HepG2 (cell line): Measurements from ENCODE around the gene CCNYL1. TPM values are rescaled to one million over a fixed set of nuclear protein-coding genes. Genes with fewer than 3 reads are reported as not detected.

Source experiments
- ATAC-seq: fragments of 200-7000 bp; cut with Tn5 transposase; 3 replicates; pipeline ENCODE4 v1.9.1; 2020; ENCODE audit warnings: mild to moderate bottlenecking, moderate library complexity
- BruUV-seq: library from RNA; stranded (reverse); fragments of 400-500 nt; replicated peaks from 2 replicates; lab custom pipeline; 2021; lab: Mats Ljungman, UMichigan
- CTCF ChIA-PET: fragments of 300-600 bp; formaldehyde crosslinking; extraction: SDS; loops from one replicate; lab custom pipeline; 2021; ENCODE audit warnings: low total read pairs, inconsistent platforms, low intra/inter-chr PET ratio; lab: Yijun Ruan, JAX
- POLR2A ChIA-PET: fragments of 350-600 bp; sonication (Branson Sonifier 250); formaldehyde crosslinking; loops from one replicate; lab custom pipeline; 2020; ENCODE audit warnings: antibody characterized with exemption, inconsistent platforms; lab: Yijun Ruan, JAX
- DNase-seq: peaks from one replicate; pipeline ENCODE4 v3.0.0-alpha.2; 2015; ENCODE audit warnings: low spot score
- FAIRE-seq: peaks from 3 replicates; lab custom pipeline; 2011; peaks lifted over from hg19 to GRCh38; lab: Jason Lieb, UNC
- H2AFZ ChIP-seq: one replicate; pipeline ENCODE4 v1.6.1; 2011; ENCODE audit warnings: low read length, inconsistent platforms
- H3K27ac ChIP-seq: fragments of 300-600 bp; 3 replicates; pipeline ENCODE4 v1.8.0; 2011; ENCODE audit warnings: mixed run types, mild to moderate bottlenecking, mixed read lengths, low read length, inconsistent platforms; ENCODE audit not compliant: insufficient read depth; ENCODE audit errors: extremely low read length
- H3K27me3 ChIP-seq, 2 experiments: fragments of 200-600 bp in 1 of 2; 2 replicates in 1 of 2; 3 replicates in 1 of 2; pipeline versions ENCODE4 v1.6.0 to v1.8.0; 2011; ENCODE audit warnings: low read length in 2 of 2, mild to moderate bottlenecking in 2 of 2, moderate library complexity in 2 of 2, inconsistent platforms in 1 of 2; ENCODE audit not compliant: insufficient read depth in 2 of 2, control insufficient read depth in 1 of 2
- H3K36me3 ChIP-seq, 2 experiments: fragments of 200-600 bp in 1 of 2; replicated peaks in 1 of 2; 2 replicates in 1 of 2; 3 replicates in 1 of 2; pipeline versions ENCODE4 v1.5.1 to v1.8.0; 2011; ENCODE audit warnings: low read length in 2 of 2, inconsistent platforms in 1 of 2; ENCODE audit not compliant: insufficient read depth in 2 of 2, control insufficient read depth in 1 of 2
- H3K4me1 ChIP-seq: 2 replicates; pipeline ENCODE4 v1.5.1; 2012; ENCODE audit warnings: low read length, inconsistent platforms; ENCODE audit not compliant: insufficient read depth
- H3K4me2 ChIP-seq: 2 replicates; pipeline ENCODE4 v1.6.0; 2011; ENCODE audit warnings: low read depth, low read length, inconsistent platforms
- H3K4me3 ChIP-seq, 3 experiments: fragments of 200-600 bp in 1 of 3; sonication (generic), shearing (Covaris generic) in 1 of 3; replicated peaks in 1 of 3; 2 replicates each; pipeline ENCODE4 v1.5.1; 2011 to 2016; ENCODE audit warnings: low read length in 3 of 3, inconsistent platforms in 2 of 3, low read depth in 2 of 3, mild to moderate bottlenecking in 2 of 3, control low read depth in 1 of 3, mixed read lengths in 1 of 3; ENCODE audit not compliant: insufficient read depth in 1 of 3
- H3K79me2 ChIP-seq: one replicate; pipeline ENCODE4 v1.6.1; 2011; ENCODE audit warnings: low read length, inconsistent platforms; ENCODE audit not compliant: insufficient read depth
- H3K9ac ChIP-seq: 2 replicates; pipeline ENCODE4 v1.6.0; 2011; ENCODE audit warnings: mild to moderate bottlenecking, low read depth, low read length, inconsistent platforms; ENCODE audit not compliant: insufficient read depth
- H3K9me3 ChIP-seq: 2 replicates; pipeline ENCODE4 v1.5.1; 2012; ENCODE audit warnings: mild to moderate bottlenecking, low read length
- H4K20me1 ChIP-seq: 2 replicates; pipeline ENCODE4 v1.6.0; 2011; ENCODE audit warnings: inconsistent platforms, mild to moderate bottlenecking, low read length, moderate library complexity; ENCODE audit not compliant: insufficient read depth
- ADNP ChIP-seq: sonication (generic); formaldehyde crosslinking; IDR thresholded peaks from 2 replicates; pipeline ENCODE4 v1.4.0; 2020; ENCODE audit warnings: missing genetic modification reagents
- GATAD2A ChIP-seq: IDR thresholded peaks from 2 replicates; pipeline ENCODE4 v1.6.1; 2016
- NCOA1 ChIP-seq: sonication (generic); formaldehyde crosslinking; IDR thresholded peaks from 2 replicates; pipeline ENCODE4 v1.9.0; 2021; ENCODE audit warnings: missing genetic modification reagents
- RBAK ChIP-seq: sonication (generic); formaldehyde crosslinking; IDR thresholded peaks from 2 replicates; pipeline ENCODE4 v1.5.1; 2020; ENCODE audit warnings: mild to moderate bottlenecking, missing genetic modification reagents
- SMAD3 ChIP-seq: sonication (generic); formaldehyde crosslinking; IDR thresholded peaks from 2 replicates; pipeline ENCODE4 v1.4.0; 2020; ENCODE audit warnings: missing genetic modification reagents
- SRSF9 ChIP-seq: fragments of 200-400 bp; formaldehyde crosslinking; IDR thresholded peaks from 2 replicates; pipeline ENCODE4 v1.6.1; 2018; ENCODE audit warnings: borderline replicate concordance, mild to moderate bottlenecking, low read depth, low read length; ENCODE audit not compliant: insufficient read depth, poor library complexity, severe bottlenecking
- TEAD3 ChIP-seq: optimal IDR thresholded peaks from 2 replicates; pipeline ENCODE3; 2016; ENCODE audit warnings: borderline replicate concordance
- UBTF ChIP-seq: sonication (generic); formaldehyde crosslinking; IDR thresholded peaks from 2 replicates; pipeline ENCODE4 v1.4.0; 2020; ENCODE audit warnings: mild to moderate bottlenecking, missing genetic modification reagents
- XRCC5 ChIP-seq: fragments of 200-400 bp; formaldehyde crosslinking; optimal IDR thresholded peaks from 2 replicates; pipeline ENCODE3; 2017; ENCODE audit warnings: mild to moderate bottlenecking, low read length
- ZNF337 ChIP-seq: sonication (generic); formaldehyde crosslinking; IDR thresholded peaks from 2 replicates; pipeline ENCODE4 v1.5.1; 2020; ENCODE audit warnings: missing genetic modification reagents, low read depth, mild to moderate bottlenecking, borderline replicate concordance
- ZNF709 ChIP-seq: sonication (generic); formaldehyde crosslinking; IDR thresholded peaks from 2 replicates; pipeline ENCODE4 v1.5.0; 2020; ENCODE audit warnings: mild to moderate bottlenecking, missing genetic modification reagents
- WGBS: methylation state at CpG from one replicate; pipeline ENCODE4 v1.1.6; 2017; ENCODE audit warnings: low lambda C conversion rate; 5-methylcytosine and 5-hydroxymethylcytosine counted together
- in situ Hi-C: cut with HindIII; loops from 2 replicates; pipeline ENCODE4 v1.10.0; 2017; ENCODE audit warnings: low pct_unique_long_range_greater_than_20kb; ENCODE audit not compliant: extremely low pct_ligation_motif_present
- intact Hi-C: fragments of 100-400 bp; cut with micrococcal nuclease; formaldehyde crosslinking; loops from one replicate; pipeline ENCODE4 v1.10.0; 2022; ENCODE audit not compliant: unreplicated experiment
- polyA plus RNA-seq, 8 experiments: library from polyadenylated mRNA; depleted of rRNA in 3 of 8; stranded (reverse) in 7 of 8; unstranded in 1 of 8; fragments of >200 nt; fragmentation: Illumina TruSeq in 4 of 8; extraction: Trizol in 4 of 8; gene quantifications; 2 replicates each; pipeline versions ENCODE4 v1.2.1 to v1.2.3, GENCODE V29; 2011 to 2016; ENCODE audit warnings: low read depth in 4 of 8, missing spikeins in 1 of 8, mixed read lengths in 1 of 8; ENCODE audit not compliant: insufficient read depth in 1 of 8
- total RNA-seq, 5 experiments: library from RNA; depleted of rRNA; stranded (reverse); fragments of >200 nt; fragmentation: Illumina TruSeq; extraction: Trizol; gene quantifications; 2 replicates each; pipeline ENCODE4 v1.2.3, GENCODE V29; 2016; ENCODE audit warnings: low read depth in 1 of 5

The CCNYL1 gene
- total and polyA plus RNA-seq, 2 of the 13 experiments (the other 11 are each of a cell fraction or from before 2014, with no cell fraction given) = 12.5 to 16.2 TPM

GRCh38 chr2:207682557-207682956 lies 28.9 kb upstream of the CCNYL1 start:
- H3K79me2 ChIP-seq = no peaks in the 10 kb centered on the region
- H3K9me3 ChIP-seq = no peaks in the 10 kb centered on the region
- H3K27ac ChIP-seq = no peak overlapping the region
- H3K4me1 ChIP-seq = peaks cover 18% of the 10 kb centered on the region
- no peak overlapping the region for H3K4me3 ChIP-seq
- ChIA-PET POLR2A (interaction anchor here (2.2 to 2.5 kb wide), 2 partner anchors 29 to 57 kb away, joined by 16 to 20 read pairs; partner anchors contain the start of genes CCNYL1 and METTL21A), CTCF (no interaction called here)
- FAIRE-seq = no peak
- H2AFZ ChIP-seq = no peak overlapping the region
- 84% methylated on average over 9 of the region's 9 CpGs for WGBS
- no peaks in the 10 kb centered on the region for H3K27me3 ChIP-seq
- intact Hi-C loops (no loop called here), in situ Hi-C loops (no loop called here)
- no peak overlapping the region for H3K9ac ChIP-seq
- BruUV-seq = no TSS peak
- H4K20me1 ChIP-seq = no peaks in the 10 kb centered on the region
- H3K4me2 ChIP-seq = no peak overlapping the region
- TF ChIP-seq SRSF9 (no peak), ADNP (no peak), NCOA1 (no peak), XRCC5 (no peak), TEAD3 (CRISPR knock-in tag) (no peak), SMAD3 (CRISPR knock-in tag) (no peak), ZNF337 (CRISPR knock-in tag) (no peak), RBAK (CRISPR knock-in tag) (no peak), UBTF (CRISPR knock-in tag) (no peak), ZNF709 (no peak), GATAD2A (no peak)
- ATAC-seq = no peak
- no peak for DNase-seq
- no peaks in the 10 kb centered on the region for H3K36me3 ChIP-seq
